ENCODE measurements around the gene ABCC3.

DNA sequence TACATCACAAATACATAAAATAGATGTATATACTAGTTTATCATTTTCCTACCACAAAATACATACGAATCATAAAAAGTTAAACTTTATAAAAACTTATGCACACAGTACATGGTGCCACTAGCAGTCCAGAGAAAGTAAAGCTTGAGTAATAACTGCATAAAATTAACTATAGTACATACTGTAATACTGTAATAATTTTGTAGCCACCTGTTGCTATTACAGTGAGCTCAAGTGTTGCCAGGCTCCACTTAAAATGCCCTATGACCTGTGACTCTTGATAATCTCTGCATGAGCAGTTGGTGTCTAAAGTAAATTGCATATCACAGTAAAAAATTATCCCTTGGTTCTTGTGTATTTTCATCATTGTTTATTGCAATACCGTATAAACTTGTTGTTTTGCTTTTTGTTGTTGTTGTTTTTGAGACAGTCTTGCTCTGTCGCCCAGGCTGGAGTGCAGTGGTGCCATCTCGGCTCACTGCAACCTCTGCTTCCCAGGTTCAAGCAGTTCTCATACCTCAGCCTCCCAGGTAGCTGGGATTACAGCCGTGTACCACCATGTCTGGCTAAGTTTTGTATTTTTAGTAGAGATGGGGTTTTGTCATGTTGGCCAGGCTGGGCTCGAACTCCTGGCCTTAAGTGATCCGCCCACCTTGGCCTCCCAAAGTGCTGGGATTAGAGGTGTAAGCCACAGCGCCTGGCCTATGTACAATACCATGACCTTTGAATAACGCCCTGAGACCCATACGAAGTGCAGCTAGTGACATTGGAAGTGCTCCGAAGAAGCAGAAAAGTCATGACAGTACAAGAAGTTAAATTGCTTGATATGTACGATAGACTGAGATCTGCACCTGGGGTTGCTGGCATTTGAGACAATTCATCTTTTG is 91.3 kb downstream of the ABCC3 start:
- TF ChIP-seq GABPA (tag; conservative IDR thresholded peaks at IDR 0.05; ENCODE audit: low read depth) (no peak), ZNF224 (CRISPR knock-in tag; IDR thresholded peaks at IDR 0.05) (no peak), YY1 (IDR thresholded peaks at IDR 0.05; ENCODE audit: borderline replicate concordance in 1 of 3, control insufficient read depth in 1 of 3, extremely low read depth in 1 of 3, insufficient read depth in 3 of 3, insufficient read length in 1 of 3, insufficient replicate concordance in 2 of 3, low read depth in 1 of 3, low read length in 2 of 3) (no peak), FOXJ3 (CRISPR knock-in tag; IDR thresholded peaks at IDR 0.05) (no peak), POLR2A (conservative IDR thresholded peaks at IDR 0.05) (no peak), ZNF232 (CRISPR knock-in tag; IDR thresholded peaks at IDR 0.05) (no peak), CEBPB (tag; IDR thresholded peaks at IDR 0.05) (no peak), CSDE1 (IDR thresholded peaks at IDR 0.05) (no peak), NR2C2 (CRISPR knock-in tag; IDR thresholded peaks at IDR 0.05) (no peak), NR2C2 (tag; IDR thresholded peaks at IDR 0.05) (no peak), JUND (IDR thresholded peaks at IDR 0.05; ENCODE audit: borderline replicate concordance, low read depth, low read length) (no peak), JUND (tag; IDR thresholded peaks at IDR 0.05; ENCODE audit: borderline replicate concordance, low read depth, low read length) (no peak), TCF7 (IDR thresholded peaks at IDR 0.05; ENCODE audit: borderline replicate concordance) (no peak), RUNX1 (IDR thresholded peaks at IDR 0.05; ENCODE audit: low read depth) (no peak)
- TF ChIP-seq, protein P1, sequence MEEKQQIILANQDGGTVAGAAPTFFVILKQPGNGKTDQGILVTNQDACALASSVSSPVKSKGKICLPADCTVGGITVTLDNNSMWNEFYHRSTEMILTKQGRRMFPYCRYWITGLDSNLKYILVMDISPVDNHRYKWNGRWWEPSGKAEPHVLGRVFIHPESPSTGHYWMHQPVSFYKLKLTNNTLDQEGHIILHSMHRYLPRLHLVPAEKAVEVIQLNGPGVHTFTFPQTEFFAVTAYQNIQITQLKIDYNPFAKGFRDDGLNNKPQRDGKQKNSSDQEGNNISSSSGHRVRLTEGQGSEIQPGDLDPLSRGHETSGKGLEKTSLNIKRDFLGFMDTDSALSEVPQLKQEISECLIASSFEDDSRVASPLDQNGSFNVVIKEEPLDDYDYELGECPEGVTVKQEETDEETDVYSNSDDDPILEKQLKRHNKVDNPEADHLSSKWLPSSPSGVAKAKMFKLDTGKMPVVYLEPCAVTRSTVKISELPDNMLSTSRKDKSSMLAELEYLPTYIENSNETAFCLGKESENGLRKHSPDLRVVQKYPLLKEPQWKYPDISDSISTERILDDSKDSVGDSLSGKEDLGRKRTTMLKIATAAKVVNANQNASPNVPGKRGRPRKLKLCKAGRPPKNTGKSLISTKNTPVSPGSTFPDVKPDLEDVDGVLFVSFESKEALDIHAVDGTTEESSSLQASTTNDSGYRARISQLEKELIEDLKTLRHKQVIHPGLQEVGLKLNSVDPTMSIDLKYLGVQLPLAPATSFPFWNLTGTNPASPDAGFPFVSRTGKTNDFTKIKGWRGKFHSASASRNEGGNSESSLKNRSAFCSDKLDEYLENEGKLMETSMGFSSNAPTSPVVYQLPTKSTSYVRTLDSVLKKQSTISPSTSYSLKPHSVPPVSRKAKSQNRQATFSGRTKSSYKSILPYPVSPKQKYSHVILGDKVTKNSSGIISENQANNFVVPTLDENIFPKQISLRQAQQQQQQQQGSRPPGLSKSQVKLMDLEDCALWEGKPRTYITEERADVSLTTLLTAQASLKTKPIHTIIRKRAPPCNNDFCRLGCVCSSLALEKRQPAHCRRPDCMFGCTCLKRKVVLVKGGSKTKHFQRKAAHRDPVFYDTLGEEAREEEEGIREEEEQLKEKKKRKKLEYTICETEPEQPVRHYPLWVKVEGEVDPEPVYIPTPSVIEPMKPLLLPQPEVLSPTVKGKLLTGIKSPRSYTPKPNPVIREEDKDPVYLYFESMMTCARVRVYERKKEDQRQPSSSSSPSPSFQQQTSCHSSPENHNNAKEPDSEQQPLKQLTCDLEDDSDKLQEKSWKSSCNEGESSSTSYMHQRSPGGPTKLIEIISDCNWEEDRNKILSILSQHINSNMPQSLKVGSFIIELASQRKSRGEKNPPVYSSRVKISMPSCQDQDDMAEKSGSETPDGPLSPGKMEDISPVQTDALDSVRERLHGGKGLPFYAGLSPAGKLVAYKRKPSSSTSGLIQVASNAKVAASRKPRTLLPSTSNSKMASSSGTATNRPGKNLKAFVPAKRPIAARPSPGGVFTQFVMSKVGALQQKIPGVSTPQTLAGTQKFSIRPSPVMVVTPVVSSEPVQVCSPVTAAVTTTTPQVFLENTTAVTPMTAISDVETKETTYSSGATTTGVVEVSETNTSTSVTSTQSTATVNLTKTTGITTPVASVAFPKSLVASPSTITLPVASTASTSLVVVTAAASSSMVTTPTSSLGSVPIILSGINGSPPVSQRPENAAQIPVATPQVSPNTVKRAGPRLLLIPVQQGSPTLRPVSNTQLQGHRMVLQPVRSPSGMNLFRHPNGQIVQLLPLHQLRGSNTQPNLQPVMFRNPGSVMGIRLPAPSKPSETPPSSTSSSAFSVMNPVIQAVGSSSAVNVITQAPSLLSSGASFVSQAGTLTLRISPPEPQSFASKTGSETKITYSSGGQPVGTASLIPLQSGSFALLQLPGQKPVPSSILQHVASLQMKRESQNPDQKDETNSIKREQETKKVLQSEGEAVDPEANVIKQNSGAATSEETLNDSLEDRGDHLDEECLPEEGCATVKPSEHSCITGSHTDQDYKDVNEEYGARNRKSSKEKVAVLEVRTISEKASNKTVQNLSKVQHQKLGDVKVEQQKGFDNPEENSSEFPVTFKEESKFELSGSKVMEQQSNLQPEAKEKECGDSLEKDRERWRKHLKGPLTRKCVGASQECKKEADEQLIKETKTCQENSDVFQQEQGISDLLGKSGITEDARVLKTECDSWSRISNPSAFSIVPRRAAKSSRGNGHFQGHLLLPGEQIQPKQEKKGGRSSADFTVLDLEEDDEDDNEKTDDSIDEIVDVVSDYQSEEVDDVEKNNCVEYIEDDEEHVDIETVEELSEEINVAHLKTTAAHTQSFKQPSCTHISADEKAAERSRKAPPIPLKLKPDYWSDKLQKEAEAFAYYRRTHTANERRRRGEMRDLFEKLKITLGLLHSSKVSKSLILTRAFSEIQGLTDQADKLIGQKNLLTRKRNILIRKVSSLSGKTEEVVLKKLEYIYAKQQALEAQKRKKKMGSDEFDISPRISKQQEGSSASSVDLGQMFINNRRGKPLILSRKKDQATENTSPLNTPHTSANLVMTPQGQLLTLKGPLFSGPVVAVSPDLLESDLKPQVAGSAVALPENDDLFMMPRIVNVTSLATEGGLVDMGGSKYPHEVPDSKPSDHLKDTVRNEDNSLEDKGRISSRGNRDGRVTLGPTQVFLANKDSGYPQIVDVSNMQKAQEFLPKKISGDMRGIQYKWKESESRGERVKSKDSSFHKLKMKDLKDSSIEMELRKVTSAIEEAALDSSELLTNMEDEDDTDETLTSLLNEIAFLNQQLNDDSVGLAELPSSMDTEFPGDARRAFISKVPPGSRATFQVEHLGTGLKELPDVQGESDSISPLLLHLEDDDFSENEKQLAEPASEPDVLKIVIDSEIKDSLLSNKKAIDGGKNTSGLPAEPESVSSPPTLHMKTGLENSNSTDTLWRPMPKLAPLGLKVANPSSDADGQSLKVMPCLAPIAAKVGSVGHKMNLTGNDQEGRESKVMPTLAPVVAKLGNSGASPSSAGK (IDR thresholded peaks at IDR 0.05) = no peak
